Stimulated activated CD8-positive, alpha-beta memory T cell treated with anti-CD3 and anti-CD28 coated beads, Interleukin-12 subunit alpha, Interleukin-12 subunit beta, amount 100 ng/mL, for 4 hours (primary cell): ENCODE results near the gene MAP2K3.
"Not testable (repeated sequence)": the region's sequence is repeated elsewhere in the genome, so short reads cannot be mapped to it uniquely, and the experiment has no call there.

Source experiments
- DNase-seq: peaks from one replicate; pipeline ENCODE4 v3.0.0-alpha.2; 2020; ENCODE audit warnings: low read depth

The MAP2K3 gene

DNA sequence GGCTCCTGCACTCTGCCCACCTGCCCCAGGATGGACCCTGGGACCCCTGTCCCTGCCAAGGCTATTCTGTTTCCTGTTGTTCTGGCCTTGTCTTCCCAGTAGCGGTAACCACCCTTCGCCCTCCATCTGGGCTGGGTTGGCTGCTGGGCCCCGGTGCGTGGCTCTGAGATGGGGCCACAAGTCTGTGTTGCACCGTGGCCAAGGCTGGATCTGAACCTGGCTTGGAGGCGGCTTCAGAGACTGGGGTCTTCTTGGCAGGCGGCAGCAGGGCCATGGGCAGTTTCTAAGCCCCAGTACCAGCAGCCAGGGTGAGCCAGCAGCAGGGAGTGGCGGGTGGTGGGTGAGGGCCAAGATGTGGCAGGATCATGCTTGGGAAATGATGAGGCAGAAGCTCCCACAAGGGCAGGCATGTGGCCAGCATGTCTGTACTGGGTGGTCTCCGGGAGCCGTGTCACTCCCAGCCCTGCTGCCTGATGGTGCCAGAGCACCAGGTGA, 12.6 kb downstream of the MAP2K3 start:
- DNase-seq, result no peak

DNA sequence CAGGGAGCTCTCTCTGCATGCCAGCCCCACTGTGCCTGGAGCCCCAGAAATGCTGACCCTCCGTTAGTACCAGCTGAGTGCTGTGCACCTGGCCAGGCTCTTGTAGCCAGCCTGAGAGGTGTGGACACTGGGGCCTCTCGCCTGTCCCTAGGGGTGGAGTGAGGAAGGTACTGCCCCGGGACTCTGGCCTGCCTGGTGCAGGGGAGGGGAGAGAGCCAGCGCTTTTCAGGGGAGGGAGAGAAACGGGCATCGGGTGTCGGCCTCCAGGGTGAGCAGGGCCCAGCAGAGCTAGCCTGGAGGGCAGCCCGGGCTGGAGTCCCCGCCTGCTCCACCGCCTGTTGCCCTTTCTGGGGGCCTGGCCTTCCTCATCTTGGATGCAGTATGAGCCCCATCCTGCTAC, 13.1 kb downstream of the MAP2K3 start:
- no peak for DNase-seq

- no peak for DNase-seq
Observed at GRCh38 chr17:21298056-21298982, 13.8 kb downstream of the MAP2K3 start.

DNA sequence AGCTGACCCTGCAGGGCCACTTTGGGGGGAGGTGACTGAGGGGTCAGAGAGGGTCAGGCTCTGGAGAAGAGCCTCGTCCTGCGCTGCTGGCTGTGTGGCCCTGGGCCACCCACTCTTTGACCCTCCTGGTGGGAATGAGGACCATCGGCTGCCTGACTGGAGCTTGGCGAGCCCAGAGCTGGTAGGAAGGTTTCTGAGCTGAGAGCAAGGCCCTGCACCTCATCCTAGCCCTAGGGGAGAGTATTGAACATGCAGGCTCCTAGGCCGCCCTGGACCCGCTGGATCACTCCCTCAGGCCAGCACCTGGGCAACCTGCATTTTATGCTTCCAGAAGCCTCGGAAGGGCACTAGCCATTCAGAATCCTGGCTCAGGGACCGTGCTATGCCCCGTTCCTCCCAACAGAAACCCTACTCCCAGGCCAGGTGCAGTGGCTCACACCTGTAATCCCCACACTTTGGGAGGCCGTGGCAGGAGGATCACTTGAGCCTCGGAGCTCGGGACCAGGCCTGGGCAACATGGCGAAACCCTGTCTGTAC, 14.5 kb downstream of the MAP2K3 start:
- no peak for DNase-seq

DNA sequence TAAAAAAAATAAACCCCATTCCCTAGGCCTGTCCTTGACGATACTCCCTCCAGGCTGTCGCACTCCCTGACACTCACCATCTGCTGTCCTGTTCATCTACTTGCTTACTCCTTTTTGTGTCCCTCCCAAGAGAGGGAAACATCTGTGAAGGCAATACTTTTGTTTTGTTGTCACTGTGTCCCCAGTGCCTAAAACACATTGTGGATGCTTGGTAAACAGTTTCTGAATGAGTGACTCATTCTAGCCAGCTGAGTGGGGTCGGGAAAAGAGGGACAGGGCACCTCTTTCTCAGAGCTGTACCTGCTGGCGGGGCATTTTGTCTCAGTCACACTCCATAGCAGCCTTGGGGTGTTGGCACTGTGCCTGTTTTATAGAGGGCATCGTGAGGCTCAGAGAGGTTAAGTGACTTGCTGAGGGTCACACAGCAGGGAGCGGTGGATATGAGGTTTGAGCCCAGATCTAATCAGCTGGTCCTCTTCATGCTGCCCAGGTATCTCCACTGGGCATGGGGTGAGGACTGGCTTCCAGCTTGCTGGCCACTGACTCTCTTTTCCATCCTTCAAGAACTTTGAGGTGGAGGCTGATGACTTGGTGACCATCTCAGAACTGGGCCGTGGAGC, 15.6 kb downstream of the MAP2K3 start:
- DNase-seq, result no peak

DNA sequence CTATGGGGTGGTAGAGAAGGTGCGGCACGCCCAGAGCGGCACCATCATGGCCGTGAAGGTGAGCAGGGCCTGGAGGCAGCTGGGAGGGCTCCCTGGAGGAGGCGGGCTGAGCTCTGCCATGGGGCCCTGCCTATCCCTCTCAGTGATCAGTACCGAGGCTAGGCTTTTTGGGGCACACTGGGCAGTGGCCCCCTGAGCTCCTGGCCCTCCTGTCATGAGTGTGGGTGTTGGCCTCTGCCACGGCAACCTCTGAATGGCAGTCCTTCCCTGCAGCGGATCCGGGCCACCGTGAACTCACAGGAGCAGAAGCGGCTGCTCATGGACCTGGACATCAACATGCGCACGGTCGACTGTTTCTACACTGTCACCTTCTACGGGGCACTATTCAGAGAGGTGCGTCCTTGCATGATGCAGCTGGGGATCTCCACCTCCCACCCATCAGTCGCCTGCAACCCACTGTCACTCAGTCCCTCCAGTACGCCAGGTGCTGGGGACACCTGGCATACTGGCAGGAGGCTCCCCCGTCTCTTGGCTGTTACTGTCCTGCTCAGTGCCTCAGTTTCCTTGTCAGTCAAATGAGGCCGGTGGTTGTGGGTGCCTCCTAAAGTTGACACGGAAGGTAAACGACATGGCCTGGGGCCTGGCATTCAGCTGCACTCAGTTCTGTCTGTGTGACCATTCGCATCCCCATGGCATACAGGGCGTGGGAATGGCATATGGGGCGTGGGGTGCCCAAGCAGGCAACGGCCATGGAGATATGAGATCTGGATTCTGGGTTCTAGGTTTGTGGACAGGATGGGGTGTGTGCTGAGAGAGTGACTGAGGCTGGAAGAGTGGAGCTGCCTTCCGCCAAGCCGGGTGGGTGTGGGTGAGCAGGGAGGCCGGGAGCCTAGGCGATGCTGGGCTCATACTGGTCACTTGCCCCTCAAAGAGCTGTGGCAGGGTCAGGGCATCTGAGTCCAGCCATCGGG, 16.4 kb downstream of the MAP2K3 start:
- no peak for DNase-seq

GRCh38 chr17:21301593-21302550, 17.4 kb downstream of the MAP2K3 start:
- no peak for DNase-seq

- DNase-seq, result no peak
Observed at GRCh38 chr17:21302711-21303425, 18.4 kb downstream of the MAP2K3 start.

GRCh38 chr17:21303441-21304065, 19.0 kb downstream of the MAP2K3 start:
- DNase-seq, result no peak

DNA sequence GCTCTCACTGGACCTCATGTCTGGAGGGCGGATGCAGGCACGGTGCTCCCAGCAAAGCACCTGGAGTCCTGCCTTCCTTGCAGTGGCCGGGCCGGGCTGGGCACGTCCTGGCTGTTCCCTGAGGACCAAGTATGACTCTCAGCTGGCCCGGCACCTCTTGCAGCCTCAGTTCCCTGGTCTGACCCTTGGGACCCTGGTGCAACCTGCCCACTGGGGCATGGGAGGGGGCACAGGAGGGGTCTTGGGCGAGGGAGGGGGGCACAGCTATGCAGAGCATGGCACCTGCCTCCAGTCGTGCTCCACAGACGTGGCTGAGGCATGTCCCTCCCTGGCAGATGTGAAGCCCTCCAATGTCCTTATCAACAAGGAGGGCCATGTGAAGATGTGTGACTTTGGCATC, 19.6 kb downstream of the MAP2K3 start:
- DNase-seq, result no peak

DNA sequence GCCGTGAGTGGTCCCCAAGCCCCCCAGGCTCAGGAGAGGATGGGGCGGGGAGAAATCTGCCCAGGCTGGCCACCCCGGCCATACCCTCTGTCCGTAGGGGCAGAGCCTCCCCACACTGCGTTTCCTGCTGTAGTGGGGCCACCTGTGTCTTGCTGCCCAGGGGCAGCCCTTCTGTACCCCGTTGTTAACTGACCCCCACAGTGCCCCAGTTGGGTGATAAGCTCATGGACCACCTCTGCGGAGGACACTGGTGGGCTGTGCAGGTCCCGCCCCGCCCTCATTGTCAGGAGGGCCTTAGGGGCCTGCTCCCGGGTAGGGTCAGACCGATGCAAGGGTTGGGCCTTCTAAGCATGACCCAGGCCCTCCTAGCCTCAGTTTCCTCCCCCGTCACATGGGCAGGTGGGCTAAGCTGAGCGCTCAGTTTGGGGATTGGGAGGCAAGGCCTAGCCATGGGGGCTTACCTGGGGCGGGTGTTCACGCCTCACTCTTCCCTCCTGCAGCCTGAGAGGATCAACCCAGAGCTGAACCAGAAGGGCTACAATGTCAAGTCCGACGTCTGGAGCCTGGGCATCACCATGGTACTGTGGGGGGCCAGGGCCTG, 20.1 kb downstream of the MAP2K3 start:
- DNase-seq, result not testable (repeated sequence)

DNA sequence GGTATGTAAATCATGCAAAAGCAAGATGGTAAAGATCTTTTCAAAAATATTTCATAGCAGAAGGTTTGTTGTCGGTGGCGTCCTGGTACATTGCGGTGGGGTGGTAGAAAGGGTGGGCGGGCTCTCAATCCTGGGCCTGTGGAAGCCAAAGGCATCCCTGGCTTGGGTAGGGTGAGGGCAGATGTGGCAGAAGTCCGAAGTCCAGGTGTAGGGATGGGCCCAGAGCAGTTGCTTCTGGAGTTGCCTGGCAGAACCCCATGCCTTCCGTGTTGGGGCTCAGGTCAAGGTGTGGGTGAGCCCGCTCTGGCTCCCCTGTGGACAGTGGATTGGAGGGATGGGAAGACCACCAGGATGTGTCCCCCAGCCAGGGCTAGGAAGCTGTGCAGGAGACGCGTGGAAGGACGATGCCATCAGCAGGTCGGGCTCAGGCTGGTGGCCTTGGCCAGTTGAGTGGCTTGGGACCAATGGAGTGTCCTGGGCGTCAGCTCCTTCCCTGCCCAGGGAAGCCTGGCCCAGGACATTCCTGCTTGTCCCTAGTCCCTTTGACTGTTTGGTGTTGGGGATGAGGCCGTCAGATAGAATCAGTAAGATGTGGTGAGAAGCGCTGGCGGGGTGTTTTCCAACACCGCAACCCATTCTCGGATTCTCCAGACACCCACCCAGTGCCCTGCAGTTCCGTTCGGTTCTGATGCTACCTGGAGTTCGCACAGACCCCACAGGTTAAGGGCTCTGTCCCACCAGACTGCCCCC, 21.1 kb downstream of the MAP2K3 start:
- not testable (repeated sequence) for DNase-seq

- DNase-seq, result not testable (repeated sequence)
Observed at GRCh38 chr17:21306611-21307272, 22.2 kb downstream of the MAP2K3 start.

GRCh38 chr17:21307273-21307625, 22.7 kb downstream of the MAP2K3 start:
- DNase-seq, result not testable (repeated sequence)

- DNase-seq, result not testable (repeated sequence)
Observed at GRCh38 chr17:21308931-21309381, 24.4 kb downstream of the MAP2K3 start.

GRCh38 chr17:21310061-21310765, 25.7 kb downstream of the MAP2K3 start:
- not testable (repeated sequence) for DNase-seq
